ENCODE data around the gene FAM131B. TPM values are rescaled to one million over a fixed set of nuclear protein-coding genes. Genes with fewer than 3 reads are reported as not detected.
"Not testable (repeated sequence)": the region's sequence is repeated elsewhere in the genome, so short reads cannot be mapped to it uniquely, and the experiment has no call there.

Gene FAM131B
- not detected for total RNA-seq

DNA sequence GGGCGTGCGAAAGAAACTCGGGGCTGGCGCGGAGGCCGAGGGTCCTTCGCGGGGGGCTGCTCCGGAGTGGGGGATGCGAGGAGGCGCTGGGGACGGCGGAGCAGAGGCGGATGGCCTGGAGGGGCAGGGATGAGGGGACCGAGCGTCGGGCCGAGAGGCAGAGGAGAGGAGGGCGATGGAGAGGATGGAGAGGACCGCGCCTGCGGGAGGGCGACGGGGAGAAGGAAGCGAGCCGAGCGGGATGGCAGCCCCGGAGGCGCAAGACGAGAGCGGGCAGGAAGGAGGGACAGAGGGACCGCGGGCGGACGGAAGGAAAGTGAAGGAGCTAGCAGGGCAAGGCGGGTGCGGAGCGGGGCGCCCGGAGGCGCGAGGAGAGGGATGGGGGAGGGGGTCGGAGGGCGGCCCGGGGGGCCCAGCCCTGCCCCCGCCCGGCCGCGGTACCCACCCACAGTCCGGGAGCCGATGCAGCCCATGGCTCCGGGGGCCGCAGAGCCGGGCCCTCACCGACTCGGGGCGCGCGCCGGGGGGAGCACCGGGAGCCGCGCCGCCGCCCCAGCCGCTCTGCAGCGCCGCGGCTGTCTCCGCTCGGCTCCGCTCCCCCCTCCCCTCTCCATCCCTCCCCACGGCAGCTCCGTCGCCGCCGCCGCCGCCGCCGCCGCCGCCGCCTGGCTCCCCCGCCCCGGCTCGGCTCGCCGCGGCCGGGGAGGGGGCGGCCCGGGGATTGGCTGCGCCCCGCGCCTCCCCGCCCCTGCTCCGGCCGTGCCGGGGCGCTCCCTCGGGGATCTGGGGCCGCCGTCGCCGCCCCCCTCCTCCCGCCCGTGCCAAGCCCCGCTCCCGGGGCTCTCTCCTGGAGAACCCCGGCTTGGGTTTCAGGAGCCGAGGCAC, at the start of gene FAM131B:
Gene FAM131B (minus strand): TSS at position 583 of the 885 bp plus-strand sequence. CDS start 110 bp downstream, at position 473.
- DNase-seq, result no peak

DNA sequence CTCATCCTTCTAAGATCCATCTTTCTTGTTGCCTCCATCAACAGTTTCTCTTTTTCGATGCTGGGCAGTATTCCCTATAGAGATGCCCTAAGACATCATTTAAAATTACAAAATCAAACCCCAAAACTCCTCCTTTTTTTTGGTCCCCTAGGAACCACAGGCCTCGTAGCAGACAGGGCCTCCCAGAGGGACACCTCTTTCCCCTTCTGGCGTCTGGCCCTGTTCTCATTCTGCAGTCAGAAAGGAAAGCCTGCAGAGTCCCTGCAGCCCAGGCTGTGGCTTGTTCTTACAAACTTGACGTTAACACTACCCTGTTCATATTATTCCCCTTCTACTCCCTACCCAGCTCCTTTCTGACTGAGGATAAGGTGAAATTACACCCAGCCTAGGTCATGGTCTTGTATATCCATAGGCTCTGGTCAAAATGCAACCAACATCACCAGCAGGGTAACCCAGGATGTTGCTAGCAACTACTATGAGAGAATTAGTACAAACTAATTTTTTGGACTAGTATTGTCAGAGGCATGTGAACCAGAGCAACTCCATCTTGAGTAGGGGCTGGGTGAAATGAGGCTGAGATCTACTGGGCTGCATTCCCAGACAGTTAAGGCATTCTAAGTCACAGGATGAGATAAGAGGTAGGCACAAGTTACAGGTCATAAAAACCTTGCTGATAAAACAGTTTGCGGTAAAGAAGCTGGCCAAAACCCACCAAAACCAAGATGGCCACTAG, 49.6 kb upstream of the FAM131B start:
- no peak for DNase-seq

DNA sequence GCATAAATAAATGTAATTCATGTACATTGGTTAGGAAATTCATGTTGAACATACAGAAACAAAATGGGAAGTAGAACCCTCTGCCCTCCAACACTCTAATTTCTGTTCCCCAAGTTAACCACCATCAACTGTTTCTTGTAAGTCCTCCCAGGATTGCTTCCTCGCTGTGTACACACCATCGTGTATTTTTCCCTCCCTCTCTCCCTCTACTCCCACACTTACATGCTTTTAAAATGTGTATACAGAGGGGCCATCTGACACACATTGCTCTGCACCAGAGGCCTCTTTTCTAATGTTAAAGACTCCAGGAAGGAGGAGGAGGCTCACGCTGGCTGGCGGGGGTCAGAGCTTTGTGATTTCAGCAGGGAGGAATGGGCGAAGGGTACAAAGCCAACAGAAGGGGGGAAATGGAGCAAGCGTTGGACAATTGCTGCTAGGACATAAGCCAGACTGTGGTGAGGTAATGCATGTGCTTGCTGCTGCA, 48.0 kb upstream of the FAM131B start:
- DNase-seq, result no peak

DNA sequence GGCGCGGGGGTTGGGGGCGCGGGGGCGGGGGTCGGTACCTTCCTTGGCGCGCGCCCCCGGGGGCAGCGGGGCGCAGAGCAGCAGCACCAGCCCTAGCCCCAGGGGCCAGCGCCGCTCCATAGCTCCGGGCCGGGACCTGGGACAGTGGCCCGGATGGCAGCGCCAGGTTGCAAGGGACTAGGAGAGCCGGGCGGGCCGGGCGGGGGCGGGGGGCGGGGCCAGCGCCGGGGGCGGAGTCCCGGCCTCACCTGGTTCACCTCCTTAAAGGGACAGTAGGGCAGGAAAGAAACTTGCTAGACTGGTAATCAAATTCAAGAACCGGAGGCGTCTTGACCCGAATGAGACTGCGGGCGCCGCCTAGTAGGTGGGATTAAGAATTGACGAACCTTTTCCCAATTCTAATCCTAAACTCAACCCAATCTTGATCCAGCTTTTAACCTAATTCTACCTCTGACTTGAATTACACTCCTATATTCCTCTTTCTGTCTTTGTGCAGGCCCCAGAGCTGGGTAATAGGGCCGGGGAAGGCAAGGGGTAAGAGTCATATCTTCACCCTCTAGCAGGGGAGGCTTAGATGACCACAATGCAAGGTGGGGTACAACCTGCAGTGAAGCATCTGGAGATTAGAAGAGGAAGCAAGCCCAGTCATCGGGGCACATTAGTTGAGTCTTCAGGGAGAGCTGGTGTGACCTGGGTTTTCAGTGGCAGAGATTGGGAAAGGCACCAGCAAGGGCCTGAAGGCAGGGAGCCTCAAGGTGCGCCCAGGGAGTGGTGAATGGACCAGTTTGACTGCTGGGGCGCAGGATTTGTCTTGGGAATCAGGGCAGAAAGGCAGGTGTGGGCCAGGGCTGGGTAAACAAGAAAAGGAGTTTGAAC, 46.4 kb upstream of the FAM131B start, which contains the start of gene EPHA1:
Gene EPHA1 (minus strand): TSS at position 171 of the 876 bp plus-strand sequence. CDS start 51 bp downstream, at position 120.
- peak; percentile 30 for DNase-seq

DNA sequence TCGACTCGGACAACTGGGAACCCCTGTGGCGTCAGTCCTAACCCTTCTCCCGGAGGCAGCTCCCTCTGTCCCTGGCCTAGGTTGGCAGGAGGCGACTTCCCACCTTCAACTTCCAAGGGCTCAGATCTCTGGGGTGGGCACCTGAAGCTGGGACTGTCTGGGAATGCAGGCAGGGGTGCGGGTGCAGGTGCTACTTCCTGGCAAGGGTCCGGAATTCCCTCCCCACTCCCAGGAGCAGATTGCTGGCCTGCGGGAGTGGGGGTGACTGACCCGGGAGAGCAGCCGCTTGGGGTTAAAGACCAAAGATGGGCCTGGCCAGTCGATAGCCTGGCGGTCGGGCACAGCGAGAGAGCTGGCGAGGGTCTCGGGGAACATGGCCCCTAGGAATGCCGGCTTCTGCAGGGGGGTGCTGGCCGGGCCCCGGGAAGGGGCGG, 45.8 kb upstream of the FAM131B start:
- DNase-seq, result no peak

DNA sequence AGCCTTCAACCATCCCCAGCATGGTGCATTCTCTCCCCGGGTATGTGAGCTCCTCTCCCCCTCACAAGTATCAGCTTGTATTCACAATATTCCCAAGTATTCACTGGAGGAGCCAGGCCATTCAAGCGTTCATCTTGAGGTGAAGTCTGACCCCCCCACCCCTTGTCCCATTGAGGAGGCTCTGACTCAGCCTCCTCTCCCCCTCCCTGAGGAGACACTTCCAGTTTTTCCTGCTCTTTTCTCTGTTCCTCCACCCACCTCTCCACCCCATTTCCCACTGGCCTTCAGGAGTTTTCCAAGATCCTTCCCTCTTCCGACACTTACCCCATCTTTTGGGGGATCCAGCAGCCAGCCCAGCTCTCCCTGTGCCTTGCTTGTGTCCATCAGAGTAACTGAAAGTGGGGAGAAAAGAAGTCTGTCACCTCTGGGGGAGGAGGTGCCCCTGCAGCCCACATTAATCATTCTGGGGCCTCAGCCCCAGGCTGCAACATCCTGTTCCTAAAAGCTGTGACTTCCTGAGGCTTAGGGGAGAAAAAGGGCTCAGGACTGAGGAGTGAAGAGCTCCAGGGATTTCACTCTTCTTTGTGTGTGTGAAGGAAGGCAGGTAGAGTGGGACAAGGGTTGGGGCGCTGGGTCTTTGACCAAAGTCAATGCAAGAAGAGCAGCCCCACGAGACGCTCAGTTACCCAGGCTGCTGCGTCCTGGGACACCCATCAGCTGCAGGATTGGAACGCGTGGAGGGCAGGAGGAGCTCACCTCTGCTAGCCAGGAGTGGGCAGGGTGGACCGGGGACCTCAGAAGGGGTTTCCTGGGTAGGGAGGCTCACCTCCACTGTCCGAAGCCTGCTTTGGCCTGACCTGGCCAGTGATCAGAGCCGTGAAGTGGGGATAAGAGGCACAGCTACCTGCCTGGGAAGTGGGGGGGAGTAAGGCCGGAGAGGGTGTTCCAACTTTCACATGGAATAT, 45.1 kb upstream of the FAM131B start:
- DNase-seq, result peak; percentile 36

DNA sequence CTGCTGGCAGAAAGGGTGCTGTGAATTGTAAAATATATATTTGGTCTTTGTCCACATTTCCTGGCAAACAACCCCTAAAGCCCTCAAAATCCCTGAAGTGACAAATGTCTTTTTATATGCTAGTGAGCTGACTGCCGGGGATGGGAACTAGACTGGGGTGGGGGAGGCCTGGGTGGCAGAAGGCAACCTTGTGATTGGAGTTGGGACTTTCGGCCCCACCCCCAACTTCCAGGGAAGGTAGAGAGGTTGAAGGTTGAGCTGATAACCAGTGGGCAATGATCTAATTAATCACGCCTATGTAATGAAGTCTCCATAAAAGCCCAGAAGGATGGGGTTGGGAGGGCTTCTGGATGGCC, 43.5 kb upstream of the FAM131B start:
- DNase-seq, result no peak

DNA sequence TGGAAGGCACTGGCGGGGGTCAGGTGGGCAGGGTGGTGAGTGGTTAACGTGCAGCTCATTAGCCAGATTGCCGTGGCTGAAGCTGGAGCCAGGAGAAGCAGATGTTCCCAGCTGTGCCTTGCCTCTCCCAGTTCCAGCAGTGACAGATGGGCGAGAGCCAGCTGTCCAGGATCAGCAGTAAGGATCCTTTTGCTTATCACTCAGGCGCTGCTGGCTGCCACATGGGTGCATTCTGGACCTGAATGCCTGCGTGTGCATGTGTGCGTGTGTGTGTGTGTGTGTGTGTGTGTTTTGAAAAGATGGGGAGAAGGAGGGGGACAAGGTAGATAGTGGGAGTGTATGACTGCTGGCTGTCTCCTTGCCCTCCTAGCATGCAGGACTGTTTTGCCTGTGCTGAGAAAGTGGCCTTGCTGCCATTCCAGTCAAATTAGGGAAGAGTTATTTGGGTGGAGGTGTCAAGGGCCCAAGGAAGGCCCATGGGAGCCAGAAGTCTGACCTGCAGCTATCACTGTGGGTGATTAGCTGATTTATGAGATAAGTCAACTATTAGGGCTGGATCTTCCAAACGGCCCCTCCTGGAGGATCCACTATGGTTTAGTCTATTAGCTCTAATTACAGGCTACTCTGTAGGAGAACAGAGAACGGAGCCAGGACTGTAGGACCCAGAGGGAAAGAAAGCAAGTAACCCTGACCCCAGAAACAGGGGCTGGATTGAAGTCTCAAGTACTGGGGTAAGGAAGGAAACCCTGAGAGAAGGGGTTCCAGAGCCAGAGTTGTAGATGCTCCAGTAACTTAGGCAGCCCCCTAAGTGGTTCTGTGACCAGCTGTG, 42.9 kb upstream of the FAM131B start:
- DNase-seq, result no peak

DNA sequence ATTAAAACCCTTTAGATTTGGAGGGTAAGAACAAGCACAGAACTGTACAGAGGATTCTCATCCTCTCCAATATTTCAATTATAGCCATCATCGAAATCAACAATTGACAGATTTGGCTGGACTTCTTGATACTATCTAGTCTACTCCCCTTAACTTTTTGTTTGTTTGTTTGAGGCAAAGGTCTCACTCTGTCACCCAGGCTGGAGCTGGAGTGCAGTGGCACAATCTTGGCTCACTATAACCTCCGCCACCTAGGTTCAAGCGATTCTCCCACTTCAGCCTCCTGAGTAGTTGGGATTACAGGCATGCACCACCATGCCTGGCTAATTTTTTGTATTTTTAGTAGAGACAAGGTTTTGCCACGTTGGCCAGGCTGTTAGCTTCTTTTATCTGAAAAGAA, 39.7 kb upstream of the FAM131B start:
- not testable (repeated sequence) for DNase-seq

DNA sequence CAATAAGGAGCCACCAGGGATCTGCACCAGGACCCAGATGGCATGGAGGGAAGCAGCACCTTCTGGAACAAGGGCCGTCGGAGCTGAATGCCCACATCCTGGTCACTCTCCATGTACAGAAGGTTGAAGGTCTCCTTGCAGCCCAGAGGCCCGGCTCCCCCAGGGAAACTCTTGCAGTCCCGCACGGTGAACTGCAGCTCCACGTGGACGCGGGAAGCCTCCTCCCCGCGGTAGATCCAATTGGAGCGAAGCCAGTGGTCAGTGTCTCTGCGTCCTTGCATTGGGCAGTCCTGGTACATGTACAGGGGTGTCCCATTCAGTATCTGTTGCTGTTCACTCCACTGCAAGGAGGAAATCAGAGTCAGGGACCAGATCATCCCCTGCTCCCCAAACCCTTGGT, 38.8 kb upstream of the FAM131B start:
- DNase-seq, result no peak

DNA sequence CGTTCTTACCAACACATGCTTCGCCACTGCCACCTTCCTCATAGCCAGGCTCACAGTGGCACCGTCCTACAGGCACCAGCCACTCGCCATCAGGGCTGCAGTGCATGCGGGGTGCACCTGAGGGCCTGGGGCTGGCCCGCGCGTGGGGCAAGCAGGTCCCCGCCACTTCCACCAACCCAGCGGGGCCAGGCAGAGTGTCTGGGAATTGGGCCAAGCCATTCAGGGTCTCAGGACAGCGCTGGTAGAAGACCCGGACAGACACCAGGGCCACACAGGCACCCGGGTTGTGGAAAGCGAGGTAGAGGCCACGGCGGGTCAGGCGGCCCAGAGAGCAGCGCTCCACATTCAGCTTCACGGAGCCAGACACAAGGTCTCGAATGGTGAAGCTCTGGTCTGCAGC, 37.1 kb upstream of the FAM131B start:
- no peak for DNase-seq

DNA sequence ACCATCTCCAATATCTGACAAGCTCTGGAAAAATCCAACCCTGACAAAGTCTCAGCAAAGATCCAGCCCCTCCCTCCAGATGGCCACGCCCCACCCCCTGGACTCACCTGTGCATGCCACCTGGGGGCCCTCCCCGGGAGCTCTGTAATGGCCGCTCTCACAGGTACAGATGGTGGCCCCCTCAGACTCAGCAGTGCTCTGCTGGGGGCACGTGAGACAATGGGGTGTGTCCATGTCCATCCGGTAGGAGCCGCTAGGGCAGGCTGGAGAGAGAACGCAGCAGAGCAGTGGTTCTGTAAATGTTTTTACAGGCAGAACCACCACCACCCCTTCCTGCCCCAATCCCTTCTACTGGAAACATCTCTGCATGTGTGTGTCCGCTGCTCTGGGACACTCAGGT, 36.6 kb upstream of the FAM131B start:
- no peak for DNase-seq

DNA sequence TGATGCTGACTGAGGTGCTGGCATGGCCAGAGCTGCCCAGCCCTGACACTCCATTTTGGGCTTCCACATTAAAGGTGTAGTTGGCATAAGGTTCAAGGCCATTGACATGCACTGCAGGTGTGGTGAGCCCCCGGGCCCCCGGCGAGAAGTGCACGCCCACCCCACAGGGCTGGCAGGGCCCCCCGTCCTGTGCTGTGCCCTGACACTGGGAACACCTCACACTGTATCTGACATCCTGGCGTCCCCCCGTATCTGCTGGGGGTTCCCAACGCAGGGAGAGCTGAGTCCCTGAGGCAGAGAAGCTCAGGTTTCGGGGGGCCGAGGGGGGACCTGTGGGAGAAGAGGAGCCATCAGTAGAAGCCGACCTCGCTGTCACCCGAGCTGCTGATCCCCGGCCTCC, 36.1 kb upstream of the FAM131B start:
- DNase-seq, result no peak

DNA sequence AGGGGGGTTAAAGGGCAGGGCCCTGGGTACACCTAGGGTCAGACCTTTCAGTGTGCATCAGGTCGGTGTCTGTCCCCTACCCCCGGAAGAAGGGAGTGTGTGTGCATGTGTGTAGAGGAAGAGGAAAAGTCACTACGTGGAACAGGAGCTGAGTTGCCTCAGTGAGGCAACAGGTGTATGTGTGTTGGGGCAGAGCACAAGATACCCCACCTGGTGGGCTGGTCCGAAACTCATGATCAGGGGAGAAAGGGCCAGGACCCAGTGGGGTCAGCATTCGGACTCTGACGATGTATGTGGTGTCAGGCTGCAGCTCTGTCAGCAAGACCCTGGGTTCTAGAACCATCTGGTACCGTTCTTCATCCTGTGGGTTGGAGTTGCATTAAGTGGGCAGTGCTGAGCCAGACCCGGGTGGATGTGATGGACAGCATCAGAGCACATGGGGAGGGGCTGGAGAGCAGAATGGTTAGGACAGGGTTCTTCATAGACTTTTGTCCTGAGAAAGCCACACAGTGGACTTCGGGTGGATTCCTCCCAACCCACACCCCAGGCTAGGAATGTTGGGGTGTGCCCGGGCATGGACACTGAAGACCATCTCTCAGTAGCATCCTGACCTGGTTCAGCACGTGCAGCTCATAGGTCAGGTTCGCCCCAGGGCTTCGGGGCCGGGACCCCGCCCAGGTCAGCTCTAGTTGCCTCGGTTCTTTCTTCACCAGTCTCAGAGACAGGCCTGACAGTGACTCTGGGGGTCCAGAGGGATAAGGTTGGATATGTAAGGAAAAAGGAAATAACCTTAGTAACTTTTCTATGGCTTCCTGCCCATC, 35.4 kb upstream of the FAM131B start:
- DNase-seq, result no peak

DNA sequence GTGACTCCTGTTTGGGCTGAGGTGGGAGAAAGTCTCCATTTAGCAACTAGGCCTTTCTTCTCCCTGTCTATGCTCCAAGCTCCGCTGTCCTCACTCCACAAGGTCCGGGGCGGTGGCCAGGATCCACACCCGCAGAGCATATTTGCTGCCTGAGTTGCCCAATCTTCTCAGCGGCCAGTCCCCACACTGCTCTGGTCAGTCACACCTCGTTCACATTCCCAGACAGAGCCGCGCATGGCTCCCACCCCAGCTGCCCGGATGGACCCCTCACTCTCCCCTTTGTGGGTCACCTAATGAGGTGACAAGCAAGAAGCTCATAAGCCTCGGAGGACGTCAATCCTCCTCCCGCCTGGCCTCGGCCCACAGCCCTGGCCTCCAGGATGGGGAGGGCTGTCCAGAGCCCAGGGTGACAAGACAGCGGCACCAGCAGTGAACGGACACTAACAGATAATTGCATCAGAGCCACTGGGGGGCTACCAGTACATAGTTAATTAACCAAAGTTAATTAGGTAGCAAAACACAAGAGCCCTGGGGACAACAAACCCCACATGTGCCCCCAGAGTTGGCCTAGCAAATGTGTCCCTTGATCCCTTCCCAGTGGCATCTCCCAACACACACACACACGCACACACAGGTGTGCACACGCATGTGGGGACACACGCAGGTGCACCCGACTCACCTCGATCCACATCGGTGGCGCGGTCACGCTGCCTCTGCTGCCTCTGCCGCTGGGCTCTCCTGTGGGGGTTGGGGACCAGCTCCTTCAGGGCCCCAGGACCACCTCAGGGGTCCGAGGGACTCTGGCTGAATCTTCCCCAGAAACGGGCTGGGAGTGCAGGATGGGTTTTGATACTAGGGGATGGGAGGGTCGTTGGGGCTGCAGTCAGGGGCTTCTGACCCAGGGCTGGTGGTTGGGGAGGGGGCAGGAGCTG, 34.4 kb upstream of the FAM131B start:
- DNase-seq, result no peak

DNA sequence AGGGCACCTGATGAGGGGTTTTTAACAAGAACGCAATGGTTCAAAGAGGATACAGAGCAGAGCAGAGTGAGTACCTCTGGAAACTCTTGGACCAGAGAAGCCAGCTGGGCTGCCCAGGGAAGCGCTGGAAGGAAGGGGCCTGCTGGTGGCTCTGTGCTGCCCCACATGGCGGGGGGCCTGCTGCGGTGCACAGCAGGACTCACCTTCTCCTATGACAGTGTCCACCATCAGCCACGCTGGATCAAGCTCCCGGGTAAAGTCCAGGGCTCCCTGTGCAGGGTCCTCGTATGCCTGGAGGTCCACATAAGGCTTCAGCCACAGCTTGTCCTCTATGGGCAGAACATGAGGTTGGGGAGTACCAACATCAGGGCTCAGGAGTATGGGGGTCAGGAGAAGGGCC, 33.7 kb upstream of the FAM131B start:
- DNase-seq, result no peak

DNA sequence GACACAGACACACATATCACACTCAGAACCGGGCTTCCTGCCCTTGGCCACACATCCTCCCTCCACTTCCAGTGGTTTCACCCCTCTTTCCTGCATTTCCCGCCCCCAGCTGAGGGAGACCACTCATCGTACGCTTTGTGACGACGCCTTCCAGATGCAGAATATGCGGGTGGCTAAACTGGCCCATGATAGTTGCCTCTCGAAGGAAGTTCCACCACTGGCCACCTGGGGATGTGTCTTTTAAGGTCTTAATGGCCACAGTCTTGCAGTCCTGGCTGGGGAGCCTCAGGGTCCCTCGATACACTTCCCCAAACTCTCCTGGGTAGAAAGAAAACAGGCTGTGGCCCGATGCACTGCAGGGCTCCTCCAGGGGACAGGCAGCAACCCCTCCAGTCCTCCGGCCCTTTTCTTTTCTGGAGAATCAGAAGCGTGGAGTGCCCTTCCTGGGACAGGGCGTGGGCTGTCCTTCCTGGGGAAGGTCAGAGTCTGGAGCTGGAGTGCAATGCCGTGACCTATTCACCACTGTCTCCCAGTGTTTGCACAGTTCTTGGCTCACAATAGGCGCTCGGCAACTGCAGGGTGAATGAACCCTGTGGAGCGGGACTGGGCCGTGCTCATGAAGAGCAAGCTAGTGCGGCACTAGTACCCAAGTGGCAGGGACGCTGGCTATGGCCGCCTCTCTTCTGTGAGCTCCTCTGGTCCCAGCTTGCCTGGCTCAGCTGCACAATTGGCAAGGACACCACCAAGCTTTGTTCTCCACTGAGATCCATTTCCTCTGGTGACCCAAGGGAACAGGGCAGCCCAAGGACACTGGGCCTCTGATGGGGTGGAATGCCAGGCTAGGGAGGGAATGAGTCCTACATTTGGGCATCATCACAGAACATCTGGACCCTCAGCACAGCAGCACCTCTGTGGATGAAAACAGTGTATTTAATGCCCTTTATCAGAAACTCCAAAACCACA, 33.0 kb upstream of the FAM131B start:
- DNase-seq, result no peak

All from effector CD4-positive, alpha-beta T cell (primary cell).